MV-4-11 (cell line): Measurements from ENCODE around the gene DISP3.

Experiments used
- DNase-seq: peaks from one replicate; lab custom pipeline; 2025; lab: John Stamatoyannopoulos, UW

Gene DISP3

DNA sequence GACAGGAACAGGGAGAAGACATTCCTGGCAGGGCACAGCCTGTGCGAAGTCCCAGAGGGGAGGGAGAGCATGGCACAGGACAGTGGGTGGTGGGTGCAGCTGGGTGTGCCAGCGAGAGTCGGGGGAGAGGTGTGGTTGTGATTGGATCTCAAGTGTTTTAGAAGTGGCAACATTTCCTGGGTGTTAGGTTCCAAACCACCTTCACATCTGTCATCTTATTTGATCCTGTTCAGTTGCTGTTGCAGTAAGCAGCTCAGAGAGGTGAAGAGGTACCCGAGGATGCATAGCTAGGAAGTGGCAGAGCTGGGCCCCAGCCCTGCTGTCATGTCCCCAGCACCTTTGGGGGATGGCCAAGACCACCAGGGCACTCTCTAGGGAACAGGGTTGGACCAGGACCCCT, 22.0 kb upstream of the DISP3 start:
- DNase-seq: no peak

DNA sequence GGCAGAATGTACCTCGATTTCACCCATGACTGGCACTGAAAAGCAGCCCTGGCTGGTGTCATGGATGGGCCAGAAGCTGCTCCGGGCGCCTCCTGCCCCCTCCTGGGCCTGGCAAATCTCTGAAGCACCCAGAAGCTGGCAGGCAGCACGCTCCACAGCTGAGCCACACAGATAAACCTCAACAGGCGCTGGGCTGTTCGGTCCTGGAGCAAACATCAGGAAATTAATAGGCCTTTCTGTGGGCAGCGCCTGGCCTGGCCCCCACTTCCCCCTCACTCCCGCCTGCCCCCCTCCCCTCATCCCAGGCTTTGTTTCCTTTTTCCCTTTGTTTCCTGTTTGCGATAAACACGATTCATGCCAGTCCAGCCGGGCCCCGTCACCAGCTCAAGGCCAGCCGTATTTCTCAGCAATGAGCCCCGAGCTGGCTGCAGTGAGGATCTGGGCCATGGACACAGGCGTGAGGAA, 20.1 kb upstream of the DISP3 start:
- DNase-seq: no peak

DNA sequence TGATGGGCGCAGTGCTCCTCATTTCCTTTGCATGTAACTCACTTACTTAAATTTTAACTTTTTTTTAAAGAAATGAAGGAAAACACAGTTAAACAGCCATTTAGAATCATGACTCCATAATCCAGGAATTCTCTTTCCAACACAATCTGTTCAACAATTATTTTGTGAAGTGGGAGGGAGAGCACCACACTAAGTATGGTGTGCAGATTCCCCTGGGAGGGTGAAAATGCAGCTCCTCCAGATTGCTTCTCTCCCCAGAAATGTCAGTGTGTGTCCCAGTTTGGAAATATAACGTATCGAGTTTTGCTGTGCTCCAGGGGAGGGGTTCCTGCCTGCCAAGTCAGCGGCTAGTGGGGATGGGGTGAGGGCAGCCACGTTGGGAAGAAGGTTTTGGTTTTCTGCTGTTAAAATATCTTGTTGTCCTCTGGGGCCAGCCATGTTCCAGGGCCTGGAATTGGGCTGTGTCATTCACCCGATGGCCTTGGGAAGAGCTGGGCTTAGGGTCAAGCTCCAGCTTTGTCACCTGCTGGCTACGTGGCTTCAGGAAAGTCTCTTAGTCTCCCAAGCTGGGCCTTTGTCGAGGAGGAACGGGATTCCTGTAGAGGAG, 17.3 kb upstream of the DISP3 start:
- no peak for DNase-seq

DNA sequence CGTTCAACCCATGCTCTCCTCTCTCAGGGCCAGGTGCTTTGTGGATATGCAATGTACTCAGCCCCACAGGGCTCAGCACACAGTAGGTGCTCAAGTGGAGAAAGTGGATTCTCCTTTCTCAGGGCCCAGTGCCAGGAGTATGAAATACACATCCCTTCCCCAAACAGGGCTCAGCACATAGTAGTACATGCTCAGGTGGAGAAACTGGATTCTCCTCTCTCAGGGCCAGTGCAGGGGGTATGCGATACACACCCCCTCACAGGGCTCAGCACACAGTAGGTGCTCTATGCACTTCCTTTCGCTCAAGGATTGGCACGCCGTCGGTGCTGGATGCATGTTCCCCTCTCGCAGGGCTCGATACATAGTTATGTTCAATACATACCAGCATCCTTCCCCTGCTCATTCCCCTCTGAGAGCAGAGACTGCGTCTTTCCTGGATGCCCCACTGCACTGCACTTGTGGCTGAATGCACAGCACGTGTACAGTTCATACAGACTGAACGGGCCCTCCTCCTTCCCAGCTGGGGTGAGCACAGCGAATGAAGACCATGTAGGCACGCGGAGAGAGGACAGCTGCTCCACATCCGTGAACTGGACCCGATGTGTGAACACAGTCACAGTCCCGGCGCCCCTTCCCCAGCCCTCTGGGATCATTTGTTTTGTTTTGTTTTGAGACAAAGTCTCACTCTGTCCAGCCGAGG, 16.6 kb upstream of the DISP3 start:
- DNase-seq: no peak

DNA sequence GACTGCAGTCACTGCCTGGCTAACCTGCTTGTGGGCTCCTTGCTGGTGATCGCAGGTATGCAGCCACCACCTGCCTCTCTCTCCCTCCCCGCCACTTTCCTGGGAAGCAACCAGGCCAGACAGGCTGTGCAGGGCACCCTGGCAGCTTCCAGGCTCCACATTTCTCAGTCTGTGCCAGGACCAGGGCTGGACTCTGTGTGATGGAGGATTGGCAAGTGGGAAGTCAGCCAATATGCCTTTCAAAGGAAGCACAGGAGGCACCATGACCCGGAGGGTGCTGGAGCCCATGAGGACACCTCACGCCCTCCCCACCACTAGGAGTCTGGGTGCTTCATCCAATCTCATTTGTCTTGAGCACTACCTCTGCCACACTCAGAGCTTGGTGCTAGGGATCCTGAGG, 15.8 kb upstream of the DISP3 start:
- no peak for DNase-seq

DNA sequence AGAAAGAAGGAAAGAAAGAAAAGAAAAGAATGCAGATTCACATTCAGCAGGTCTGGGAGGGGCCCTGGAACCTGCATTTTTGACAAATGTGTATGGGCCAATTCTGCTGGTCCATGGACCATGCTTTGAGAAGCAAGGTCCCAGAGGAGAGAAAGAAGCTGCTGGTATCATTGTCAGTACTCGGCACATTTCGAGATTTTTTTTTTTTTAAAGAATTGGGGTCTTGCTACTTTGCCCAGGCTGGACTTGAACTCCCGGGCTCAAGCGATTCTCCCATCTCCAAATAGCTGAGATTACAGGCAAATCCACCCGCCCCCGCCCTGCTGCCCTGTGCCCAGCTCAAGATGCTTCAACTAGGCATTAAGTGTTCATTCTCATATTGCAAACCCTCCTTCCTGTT, 13.6 kb upstream of the DISP3 start:
- DNase-seq: no peak

DNA sequence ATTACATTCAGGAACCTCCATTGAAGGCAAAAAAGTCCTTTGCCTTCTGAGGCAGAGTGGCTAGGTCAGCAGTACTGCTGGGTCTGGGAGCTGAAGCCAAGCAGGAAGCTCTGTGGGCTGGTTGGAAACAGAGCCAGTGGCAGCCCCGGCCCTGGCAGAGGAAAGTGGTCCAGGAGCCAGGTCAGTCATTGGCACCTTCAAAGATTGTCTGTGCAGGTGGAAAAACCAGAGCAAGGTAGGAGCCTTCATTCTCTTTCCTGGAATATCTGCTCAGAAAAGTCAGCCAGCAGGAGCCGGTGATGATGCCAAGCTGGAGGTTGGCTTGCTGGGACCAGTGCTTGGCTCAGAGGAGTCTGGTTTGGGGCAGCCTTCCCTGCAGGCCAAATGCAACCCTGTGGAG, 12.5 kb upstream of the DISP3 start:
- DNase-seq: no peak

DNA sequence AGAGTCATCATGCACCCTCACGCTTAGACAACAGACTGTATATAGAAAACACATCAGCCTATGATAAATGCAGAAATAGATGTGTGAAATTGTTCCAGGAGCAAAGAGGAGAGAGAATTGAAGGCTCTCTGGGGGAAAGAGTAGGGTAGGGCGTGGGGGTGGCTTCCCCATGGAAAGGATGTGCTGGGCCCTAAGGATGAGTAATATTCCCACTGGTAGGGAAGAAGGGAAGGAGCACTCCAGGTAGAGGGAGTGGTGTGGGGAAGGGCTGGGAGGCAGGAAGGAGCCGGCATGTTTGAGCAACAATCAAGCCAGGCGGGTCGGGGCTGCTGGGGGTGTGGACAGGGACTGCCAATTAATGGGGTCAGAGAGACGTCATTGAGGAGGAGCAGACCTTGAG, 10.1 kb upstream of the DISP3 start:
- no peak for DNase-seq

DNA sequence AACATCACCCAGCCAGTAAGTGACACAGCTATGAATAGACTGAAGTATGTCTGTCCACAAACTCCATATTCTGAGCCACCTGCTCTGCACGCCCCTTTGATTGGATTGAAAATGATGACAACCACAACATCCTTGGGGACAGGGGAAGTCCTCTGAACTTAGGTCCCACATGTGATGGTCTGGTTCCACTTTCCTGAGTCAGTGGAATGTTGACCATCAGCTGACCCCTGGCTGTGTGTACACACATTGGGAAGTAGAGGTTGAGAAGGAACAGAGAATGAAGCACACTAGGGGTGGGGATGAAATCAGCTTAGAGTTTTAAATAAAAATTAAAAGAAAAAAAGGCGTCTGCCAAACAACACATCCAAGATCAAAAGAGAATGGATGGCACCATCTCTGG, 8.0 kb upstream of the DISP3 start:
- no peak for DNase-seq

DNA sequence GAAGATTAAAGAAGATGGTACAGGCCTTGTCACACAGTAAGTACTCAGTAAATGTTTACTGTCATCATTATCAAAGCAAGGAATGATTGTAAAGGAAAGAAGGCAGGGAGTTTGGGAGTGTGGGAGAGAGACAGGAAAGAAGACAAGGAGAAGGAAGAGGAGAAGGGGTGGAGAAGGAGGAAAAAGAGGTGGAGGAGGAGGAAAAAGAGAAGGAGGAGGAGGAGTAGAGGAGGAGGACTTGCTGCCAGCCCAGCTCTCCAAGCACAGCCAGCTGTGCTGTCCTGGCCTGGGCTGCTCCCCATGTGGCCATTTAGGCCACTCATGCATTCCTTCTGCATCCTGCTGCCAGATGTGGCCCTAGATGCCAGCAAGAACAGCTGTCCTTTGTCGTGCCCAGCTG, 7.5 kb upstream of the DISP3 start:
- no peak for DNase-seq

DNA sequence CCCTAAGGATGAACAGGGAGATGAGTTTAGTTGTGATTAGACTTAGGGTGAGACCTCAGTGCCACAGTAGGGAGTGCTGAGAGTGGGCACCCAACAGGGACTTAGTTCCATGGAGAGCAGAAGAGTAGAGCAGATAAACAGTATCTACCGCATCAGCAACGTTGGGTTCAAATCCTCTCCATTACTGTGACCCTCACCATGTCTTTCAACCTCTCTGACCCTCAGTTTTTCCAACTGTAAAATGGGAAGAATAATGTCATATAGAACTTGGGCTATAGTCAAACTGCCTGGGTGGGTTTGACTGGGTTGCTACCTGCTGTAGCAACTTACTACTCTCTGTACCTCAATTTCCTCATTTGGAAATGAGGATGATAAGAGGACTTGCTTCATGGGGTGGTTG, 6.7 kb upstream of the DISP3 start:
- DNase-seq: no peak

DNA sequence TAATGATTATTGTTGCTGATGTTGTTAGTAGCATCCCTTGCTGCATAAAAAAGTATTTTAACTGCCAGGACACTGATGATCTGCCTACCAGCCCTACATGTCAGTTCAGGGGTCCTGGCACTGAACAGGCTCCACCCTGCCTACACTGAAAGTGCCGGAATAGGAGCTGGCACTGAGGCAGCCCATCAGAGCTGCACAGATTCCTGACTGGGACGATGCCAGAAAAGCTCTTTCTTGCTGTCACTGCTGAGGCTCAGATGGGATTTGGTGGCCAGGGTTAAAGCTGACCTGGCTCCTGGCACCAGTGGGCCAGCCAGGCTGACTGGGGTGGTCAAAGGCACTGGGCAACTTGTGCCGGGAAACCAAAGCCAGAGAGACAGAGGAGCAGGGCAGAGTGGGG, 6.2 kb upstream of the DISP3 start:
- no peak for DNase-seq

DNA sequence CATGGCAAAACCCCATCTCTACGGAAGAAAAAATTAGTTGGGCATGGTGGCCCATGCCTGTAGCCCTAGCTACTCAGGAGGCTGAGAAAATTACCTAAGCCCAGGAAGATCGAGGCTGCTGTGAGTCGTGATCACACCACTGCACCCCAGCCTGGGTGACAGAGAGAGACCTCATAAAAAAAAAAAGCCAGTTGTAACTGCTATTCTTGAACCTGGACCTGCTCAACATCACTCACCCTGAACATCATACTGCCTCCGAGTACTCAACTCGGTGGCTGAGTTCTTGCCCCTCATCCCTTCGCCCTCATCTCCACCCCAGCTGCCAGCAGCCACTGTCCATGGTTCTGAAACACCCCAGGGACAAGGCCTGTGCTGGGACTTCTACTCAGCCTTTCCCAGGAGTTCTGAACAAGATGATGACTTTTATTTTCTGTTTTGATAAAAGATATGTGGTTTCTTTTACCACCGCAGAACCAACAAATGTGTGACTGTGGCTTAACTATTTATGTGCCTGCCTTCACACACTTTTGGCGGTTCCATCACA, 5.4 kb upstream of the DISP3 start:
- peak; percentile 21 for DNase-seq

DNA sequence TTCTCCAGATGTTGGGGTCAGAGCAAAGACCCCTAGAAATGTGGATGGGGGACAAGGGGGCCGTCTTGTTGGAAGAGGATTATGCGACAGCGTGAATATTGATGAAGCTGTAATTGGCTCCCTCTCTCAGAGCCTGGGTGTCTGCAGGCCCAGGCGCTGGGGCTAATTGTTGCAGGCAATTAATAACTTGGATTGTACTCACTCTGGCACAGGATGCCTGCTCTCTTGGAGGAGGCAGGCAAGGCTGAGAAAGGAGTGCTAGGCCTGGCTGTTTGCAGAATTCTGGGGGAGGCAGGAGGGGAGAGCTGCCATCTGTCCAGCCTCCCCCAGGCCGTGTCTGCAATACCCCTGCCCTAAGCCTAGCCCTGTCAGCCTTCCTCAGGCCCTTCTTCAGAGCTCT, 4.1 kb upstream of the DISP3 start:
- no peak for DNase-seq

DNA sequence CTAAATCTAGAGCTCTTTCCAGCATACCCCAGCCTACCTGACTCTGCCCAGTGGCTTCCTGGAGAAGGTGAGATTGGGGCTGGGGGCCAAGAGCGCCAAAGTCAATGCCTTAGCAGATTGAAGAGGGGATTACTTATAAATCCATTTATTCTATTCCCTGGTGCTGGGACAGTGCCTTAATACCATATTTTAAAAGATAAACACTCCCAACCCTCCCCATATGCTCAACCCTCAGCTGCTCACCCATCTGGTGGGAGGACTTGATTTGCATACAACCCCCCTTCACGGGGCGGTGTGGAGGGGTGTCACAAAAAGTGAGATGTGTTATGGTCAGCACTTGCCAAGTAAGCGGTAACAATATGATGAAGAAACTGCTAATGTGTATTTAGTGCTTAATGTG, 3.2 kb upstream of the DISP3 start:
- DNase-seq: no peak

DNA sequence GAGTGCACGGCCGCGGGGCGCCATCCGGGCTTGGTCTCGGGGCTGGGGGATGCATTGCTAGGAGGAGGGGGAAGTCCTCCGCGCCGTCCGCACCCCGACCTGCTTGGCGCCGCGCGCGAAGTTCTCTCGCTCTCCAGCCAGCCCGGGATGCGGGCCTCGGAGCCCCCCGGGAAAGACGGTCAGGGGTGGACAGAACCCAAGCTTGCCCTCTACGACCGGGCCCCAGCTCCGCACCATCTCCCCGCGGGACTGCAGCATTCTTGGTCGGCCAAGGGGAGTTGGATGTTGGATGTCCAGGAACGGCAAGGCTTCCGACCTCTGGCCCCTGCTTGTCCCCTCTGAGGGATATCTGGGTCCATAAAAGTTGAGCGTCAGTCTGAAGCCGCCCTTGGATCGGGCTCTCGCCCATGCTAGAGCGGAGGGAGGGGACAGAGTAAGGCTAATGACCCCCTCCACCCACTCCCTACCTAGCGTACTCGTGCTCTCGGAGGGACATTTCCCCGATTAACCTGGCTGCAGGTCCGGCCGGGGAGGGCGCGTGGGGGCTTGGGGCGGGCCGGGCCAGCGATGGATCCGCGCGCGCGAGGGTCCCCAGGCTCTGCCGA, 522 bp downstream of the DISP3 start:
- DNase-seq: no peak

DNA sequence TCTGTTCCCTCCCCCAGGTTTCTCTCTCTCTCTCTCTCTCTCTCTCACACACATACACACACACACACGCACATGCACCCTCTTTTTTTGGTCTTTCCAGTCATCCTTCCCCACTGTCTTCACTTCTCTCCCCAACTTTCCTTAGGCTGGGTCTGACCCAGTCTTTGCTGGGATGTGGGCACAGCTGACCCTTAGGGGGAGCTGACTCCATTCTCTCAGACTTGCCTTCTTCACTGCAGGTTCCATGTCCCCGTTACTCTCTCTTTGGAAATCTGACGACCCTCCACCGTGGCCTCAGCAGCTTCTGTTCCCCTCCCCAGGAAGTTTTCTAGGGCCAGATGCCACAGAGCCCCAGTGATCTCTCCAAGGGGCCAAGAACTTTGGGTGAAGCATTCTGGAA, 2.1 kb downstream of the DISP3 start:
- DNase-seq: no peak

DNA sequence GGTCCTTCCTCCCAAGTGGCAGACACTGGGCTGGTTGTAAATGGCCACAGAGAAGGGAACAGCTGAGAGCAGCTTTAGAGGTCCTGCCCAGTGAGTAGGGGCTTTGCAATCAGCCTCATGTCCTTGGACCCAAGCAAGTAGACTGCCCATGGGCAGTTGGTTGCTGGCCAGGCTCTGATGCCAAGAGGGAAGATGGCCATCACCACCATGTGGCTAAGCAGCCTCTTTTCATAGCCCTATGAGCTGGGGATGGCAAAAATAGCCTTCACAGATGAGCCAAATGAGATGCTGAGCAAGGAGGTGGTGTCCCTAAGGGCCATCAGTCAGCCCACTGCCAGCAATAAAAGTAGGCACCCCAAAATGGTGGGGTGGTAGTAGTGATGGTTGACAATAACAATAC, 3.2 kb downstream of the DISP3 start:
- DNase-seq: no peak

DNA sequence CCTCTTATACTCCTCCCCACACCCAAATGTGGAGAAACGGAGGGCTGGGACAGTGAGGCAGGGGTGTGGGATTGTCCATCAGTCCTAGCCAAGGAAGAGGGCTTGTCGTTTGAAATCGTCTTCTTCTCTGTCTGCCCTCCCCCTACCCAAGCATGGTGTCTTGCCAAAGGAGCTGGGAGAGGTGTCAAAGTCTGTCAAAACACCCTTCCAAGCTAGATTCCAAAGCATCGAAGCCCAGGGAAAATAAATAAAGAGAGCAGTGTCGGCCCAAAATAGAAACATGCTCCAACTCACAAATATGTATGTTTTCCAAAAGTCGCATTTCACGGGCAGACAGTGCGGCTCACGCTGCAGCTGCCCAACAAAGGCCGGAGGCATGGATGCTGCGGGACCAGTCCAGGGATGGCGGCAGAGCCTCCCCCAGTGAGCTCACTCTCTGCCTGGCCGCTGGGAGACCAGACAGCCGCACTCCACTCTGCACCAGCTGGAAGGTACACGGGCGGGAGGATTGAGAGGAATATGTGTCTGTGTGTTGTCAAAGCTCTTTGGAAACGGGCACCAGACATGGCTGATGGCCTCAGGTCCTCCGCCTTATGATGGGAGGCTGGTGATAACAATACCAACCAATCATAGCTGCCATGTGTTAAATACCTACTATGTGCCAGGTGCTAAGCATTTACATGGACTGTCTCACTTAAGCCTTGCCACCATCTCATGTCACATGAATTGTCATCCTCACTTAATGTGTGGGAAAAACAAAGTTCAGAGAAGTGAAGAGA, 3.9 kb downstream of the DISP3 start:
- no peak for DNase-seq

DNA sequence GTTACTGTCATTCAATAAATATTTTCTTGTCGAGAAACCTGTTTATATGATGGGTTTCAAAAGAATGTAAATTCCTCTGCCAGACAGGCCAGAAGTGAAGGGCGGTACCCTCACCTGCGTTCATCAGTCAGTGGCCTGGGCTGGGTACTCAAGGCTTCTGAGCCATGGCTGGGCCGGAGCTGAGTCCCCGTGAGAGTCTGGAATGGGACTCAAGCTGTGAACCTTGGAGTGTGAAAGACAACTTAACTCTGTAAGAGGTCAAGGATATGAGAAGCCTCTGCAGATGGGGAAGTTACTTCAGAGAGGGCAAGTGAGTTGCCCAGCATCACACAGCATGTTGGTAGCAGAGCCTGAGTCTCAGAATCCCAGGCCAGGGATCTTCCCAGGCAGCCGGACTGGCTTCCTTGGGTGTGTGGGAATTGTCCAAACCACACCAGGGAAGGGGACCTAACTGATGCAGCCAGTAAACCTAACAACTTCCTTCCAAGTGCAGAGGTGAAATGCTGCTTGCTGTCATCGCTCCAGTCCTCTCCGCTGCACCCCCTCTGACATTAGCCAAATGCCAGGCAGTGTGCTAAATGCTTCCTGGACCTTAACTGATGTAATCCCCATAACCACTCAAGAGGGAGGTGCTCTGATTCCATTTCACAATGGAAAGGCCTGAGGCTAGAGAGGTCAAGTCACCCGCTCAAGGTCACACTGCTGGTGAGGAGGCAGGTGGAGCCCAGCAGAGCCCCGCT, 4.8 kb downstream of the DISP3 start:
- DNase-seq: no peak

DNA sequence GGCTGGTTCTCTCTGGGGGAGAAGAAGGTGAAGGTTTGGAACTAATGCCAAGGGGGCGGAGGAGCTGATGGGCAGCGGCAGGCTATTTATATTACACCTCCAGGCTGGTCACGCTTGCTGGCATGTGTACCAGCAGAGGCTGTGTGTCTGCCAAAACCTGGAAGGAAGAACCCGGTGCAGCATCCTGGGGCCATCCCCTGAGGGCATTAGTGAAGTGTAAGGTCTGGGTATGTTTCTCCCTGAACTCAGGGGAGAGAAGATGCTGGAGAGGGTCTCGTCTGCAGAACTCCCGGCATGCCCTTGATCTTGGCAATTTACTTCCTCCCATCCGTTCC, 5.3 kb downstream of the DISP3 start:
- no peak for DNase-seq

DNA sequence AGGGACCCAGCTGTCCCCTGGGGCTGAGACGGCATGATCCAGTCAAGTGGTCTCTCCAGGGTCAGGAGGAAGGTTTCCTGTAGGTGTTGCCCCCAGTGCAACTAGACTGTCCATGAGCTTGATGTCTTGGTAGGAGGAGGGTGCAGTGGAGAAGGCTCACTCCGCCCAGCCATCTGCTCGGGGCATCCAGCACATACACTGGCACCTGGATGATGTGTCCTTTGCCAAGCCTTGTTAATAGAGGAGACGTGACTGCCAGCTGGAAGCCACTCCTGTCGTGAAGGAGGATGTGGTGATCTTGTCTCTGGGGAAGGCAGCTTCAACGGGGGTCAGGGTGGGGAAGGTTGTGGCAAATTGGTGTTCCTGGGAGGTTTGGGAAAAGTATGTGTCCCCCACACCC, 6.2 kb downstream of the DISP3 start:
- no peak for DNase-seq
